Mononuclear cell (primary cell): ENCODE data around the gene STMN3. TPM values are rescaled to one million over a fixed set of nuclear protein-coding genes. Genes with fewer than 3 reads are reported as not detected.

ENCODE experiments used
- H3K27me3 ChIP-seq: 2 replicates; pipeline ENCODE4 v1.6.0; 2011; ENCODE audit warnings: low read length, control low read depth; ENCODE audit not compliant: insufficient read depth
- H3K4me1 ChIP-seq: 2 replicates; pipeline ENCODE4 v1.5.1; 2011; ENCODE audit warnings: mild to moderate bottlenecking, low read length, control low read depth; ENCODE audit not compliant: insufficient read depth
- H3K4me3 ChIP-seq: 2 replicates; pipeline ENCODE4 v1.5.1; 2011; ENCODE audit warnings: mild to moderate bottlenecking, low read length, moderate library complexity
- H3K9me3 ChIP-seq: 2 replicates; pipeline ENCODE4 v1.5.1; 2011; ENCODE audit warnings: low read depth, mild to moderate bottlenecking, control low read depth, low read length
- total RNA-seq: library from RNA; depleted of rRNA; stranded (reverse); fragments of >200 nt; gene quantifications from one replicate; pipeline ENCODE4 v1.2.3, GENCODE V29; 2012

The STMN3 gene
- total RNA-seq = 14.5 TPM

DNA sequence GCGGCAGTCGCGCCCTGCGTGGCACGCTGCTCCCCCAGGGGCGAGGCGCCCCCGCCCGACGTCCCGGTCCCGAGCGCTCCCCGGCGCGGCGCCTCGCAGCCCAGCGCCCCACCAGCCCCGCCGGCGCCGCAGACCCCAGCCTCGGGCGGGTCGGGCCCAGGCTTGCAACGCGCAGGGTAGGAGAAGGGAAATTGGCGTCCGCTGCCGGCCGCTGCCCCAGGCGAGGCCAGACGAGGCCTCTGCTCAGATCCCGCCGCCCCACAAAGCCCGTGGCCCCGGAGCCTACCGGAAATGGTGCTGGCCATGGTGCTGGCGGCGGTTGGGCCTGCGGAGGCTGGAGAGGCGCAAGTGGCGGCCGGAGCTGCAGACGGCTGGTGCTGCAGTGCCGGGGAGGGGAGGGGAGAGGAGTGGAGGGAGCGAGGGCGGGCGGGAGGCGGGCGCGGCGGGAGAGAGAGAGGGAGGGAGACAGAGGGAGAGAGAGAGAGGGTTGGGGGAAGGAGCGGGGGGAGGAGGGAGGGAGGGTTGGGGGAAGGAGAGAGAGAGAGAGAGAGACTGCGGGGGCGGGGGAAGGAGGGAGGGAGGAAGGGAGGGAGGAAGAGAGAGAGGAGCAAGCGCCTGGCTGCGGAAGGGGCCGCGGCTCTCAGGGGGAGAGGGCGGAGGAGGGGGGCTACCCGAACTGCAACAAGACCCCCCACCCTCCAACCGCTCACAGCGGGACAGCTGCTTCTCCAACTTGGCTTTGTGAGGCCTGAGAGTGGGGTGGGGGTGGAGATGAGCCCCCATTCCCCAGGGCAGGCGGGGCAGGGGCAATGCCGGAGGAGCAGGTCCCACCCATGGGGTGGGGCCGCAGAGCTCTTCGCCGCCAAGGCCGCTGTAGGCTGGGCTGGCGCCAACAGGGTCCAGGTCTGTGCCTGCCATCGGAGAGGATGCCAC lies at the start of gene STMN3:
Gene STMN3, minus strand, starts transcription at position 384 of the 933 bp plus-strand sequence. Its CDS starts 79 bp downstream, at position 305.
- peaks cover 30% of the 10 kb centered on the region for H3K4me1 ChIP-seq
- no peaks in the 10 kb centered on the region for H3K9me3 ChIP-seq
- H3K27me3 ChIP-seq = peaks cover 2% of the 10 kb centered on the region
- peak within 1 kb of the TSS; percentile 40 for H3K4me3 ChIP-seq

DNA sequence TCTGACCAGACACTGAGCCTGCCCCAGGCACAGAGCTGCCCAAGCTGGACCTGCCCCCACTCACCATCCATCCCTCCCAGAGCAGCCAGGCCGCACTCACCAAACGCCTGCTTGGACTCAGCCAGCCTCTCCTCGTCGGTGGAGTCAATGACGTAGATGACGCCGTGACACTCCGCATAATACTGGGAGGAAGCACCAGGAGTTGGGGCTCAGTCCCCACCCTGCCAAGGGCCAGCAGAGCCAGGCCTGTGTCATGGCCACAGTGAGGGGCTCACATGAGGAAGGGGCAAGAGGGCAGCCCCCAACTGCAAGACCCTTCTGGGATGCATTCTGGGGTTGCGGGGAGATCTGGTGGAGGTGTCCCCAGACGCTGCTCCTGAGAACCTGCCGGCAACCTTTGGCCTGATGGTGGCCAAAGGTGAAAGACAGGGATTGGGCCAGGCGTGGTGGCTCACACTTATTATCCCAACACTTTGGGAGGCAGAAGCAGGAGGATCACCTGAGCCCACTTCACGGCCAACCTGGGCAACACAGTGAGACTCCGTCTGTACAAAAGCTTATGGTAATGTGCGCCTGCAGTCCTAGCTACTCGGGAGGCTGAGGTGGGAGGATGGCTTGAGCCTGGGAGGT lies 48.9 kb upstream of the STMN3 start:
- H3K27me3 ChIP-seq = no peaks in the 10 kb centered on the region
- no peak overlapping the region for H3K4me3 ChIP-seq
- no peaks in the 10 kb centered on the region for H3K9me3 ChIP-seq
- H3K4me1 ChIP-seq = peaks cover 18% of the 10 kb centered on the region

DNA sequence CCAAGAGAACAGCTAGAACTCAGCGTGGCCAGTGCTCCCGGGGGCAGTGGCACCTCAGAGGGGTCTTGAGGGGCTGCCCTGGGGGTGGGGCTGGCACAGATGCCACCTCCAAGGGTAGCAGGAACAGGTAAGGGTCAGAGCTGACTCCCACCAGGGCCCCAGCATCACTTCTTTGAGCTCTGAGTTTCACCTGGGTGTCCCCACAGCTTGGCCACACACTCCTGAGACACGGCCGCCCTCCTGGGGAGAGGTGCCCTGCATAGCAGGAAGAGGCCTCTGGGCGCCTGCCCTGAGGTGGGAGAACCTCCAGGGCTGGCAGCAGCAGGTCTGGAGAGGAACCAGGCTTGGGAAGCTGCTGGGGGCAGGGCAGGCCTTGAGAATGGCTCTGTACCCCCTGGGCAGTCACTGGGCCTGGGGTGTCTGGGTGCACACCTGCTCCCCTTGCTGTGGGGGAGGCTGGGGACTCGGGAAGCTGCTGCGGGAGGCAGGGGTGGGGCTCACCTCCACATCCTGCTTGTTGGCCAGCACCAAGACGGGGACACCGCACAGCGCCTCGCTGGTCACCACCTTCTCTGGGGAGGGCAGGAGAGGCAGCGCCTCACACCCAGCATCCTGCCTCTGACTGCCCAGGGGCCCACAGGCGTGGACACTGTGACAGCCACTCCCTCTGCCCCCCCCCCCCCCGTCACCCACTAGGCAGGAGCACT lies 48.3 kb upstream of the STMN3 start:
- peaks cover 18% of the 10 kb centered on the region for H3K4me1 ChIP-seq
- H3K9me3 ChIP-seq = no peaks in the 10 kb centered on the region
- no peaks in the 10 kb centered on the region for H3K27me3 ChIP-seq
- no peak overlapping the region for H3K4me3 ChIP-seq

DNA sequence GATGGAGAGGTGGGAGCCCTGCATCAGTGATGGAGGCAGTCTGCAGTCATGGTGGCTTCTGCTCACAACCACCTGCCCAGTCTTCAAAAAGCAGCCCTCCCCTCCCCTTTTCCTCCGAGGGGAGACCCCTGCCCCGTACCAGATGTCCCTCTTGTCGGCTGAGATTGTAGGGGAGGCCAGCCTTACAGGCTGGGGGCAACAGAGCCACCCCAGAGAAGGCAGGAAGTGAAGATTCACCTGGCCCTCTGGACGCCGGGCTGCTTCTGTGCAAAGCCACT lies 47.8 kb upstream of the STMN3 start:
- Histone ChIP-seq H3K27me3 (no peaks in the 10 kb centered on the region), H3K4me1 (peaks cover 17% of the 10 kb centered on the region)

DNA sequence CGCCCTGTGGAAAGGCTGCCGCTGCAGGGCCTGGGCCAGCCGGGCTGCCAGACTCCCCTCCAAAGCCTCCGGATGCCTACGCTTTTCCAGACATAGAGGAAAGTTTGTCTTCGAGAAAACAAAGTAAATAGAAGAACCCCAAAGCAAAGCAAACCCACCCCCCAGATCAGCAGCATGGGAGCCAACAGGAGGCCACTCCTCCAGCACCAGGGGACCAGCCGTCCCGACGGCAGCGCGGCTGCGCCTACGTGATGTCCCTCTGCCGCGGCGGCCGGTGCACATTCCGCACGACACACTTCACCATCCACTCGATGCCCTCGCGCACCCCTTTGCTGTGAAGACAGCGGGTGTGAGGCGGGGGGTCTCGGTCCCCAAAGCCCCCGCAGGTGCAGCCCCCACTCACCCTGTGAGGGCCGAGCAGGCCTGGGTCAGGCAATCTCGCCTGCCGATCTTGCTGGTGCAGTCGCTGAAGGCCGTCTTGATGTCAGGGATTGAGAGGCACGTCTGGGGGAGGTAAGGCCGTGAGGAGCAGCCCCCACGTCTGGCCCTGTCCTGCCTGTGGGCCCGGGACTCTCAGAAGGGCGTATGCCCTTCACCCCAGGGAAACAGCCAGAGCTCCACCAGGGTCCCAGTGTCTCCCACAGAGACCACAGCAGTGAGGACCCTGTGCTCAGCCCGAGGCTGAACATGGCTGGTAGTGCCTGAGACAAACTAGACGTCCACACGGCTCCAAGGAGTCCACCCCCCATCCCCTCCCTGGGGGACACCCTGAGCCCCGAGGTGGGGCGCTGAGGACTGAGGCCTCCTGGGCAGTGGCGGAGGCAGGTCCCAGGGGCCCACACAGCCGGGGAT lies 47.2 kb upstream of the STMN3 start:
- Histone ChIP-seq H3K4me1 (peaks cover 18% of the 10 kb centered on the region), H3K4me3 (no peak overlapping the region), H3K27me3 (no peaks in the 10 kb centered on the region), H3K9me3 (no peaks in the 10 kb centered on the region)

More for the DNA sequence above, 47.8 kb upstream of the STMN3 start:
- Histone ChIP-seq H3K4me3 (no peak overlapping the region), H3K9me3 (no peaks in the 10 kb centered on the region)

DNA sequence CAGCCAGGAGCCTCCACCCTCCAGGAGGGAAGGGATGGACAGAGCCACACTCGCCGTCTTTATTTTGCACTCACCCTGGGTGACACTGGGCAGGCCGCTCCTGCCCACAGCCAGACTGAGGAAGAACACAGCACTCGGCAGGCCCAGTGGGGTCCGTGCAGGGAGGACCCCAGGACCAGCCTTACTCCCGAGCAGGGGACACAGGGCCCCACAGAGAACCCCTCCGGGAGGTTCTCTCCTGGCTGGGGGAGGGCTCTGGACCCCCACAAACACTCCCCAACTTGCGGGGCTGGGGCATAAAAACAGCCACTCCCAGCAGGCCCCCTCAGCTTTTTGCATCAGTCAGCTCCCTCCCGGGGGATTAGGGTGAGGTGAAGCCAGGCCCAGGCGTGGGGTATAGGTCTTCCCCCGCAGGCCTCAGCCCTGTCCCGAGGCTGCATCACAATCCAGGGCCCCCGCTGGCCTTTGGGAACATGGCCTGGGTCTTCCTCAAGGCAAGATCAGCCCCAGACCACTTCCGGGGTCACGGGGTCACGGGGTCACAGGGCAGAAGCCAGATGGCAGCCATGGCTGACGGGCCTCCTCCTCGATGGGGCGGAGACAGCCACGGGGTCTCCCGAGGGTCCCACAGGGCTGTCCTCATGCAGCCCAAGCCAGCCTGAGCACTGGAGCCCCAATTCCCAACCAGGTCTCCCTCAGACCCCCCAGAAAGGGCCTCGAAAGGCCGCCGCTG lies 46.4 kb upstream of the STMN3 start:
- Histone ChIP-seq H3K27me3 (no peaks in the 10 kb centered on the region), H3K4me1 (peaks cover 18% of the 10 kb centered on the region), H3K9me3 (no peaks in the 10 kb centered on the region), H3K4me3 (no peak overlapping the region)

DNA sequence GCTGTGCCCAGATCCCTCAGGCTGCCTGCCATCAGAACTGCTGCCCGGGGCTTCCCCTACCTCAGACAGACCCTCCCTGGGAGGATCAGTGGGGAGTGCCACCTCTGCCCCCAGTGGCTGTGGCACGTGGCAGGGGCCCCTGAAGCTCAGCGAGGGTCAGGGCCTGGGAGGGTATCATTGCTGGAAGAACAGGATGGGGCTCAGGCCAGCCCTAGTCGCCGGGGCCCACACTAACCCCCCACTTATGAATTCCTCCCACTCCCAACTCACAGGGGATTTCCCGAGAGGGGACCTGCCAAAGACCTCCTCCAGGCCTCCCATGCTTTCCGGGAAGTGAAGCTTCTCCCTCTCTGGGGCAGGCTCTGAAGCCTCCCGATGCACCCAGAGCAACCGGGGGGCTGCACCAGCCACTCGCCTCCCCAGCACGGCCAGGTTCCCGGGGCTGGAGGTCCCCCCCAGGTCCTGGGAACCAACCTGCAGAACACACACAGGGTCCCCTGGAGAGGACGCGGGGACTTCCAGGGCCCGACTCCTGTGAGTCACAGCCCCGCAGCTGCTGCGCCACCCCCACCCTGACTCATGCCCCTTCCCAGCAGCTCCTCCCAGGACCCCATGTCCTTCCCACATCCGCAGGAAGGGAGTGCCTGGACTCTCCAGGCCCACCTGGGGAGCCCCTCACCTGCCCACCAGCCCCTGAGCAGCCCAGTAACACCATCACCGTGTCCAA lies 45.7 kb upstream of the STMN3 start:
- Histone ChIP-seq H3K4me1 (peaks cover 18% of the 10 kb centered on the region), H3K4me3 (no peak overlapping the region), H3K27me3 (no peaks in the 10 kb centered on the region), H3K9me3 (no peaks in the 10 kb centered on the region)

DNA sequence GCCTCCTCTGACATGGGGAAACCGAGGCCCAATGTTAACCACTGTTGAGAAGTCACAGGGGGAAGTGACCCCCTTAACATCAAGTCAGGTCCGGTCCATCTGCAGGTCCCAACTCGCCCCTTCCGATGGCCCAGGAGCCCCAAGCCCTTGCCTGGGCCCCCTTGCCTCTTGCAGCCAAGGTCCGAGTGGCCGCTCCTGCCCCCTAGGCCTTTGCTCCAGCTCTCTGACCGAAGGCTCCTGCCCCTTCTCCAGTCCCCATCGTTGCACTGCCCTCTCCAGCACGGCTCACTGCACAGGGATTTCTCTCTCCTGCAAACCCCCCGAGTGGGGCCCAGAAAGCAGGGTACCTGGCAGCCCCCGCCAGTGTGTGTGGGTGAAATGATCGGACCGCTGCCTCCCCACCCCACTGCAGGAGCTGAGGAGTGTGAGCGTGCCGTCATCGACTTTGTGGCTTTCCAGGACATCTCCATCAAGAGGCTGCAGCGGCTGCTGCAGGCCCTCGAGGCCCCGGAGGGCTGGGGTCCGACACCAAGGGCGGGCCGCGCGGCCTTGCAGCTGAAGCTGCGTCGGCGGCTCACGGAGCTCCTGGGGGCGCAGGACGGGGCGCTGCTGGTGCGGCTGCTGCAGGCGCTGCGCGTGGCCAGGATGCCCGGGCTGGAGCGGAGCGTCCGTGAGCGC lies 44.8 kb upstream of the STMN3 start:
- H3K9me3 ChIP-seq = no peaks in the 10 kb centered on the region
- no peaks in the 10 kb centered on the region for H3K27me3 ChIP-seq
- no peak overlapping the region for H3K4me3 ChIP-seq
- H3K4me1 ChIP-seq = peaks cover 18% of the 10 kb centered on the region

DNA sequence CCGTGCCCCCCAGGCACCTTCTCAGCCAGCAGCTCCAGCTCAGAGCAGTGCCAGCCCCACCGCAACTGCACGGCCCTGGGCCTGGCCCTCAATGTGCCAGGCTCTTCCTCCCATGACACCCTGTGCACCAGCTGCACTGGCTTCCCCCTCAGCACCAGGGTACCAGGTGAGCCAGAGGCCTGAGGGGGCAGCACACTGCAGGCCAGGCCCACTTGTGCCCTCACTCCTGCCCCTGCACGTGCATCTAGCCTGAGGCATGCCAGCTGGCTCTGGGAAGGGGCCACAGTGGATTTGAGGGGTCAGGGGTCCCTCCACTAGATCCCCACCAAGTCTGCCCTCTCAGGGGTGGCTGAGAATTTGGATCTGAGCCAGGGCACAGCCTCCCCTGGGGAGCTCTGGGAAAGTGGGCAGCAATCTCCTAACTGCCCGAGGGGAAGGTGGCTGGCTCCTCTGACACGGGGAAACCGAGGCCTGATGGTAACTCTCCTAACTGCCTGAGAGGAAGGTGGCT lies 44.2 kb upstream of the STMN3 start:
- H3K27me3 ChIP-seq = no peaks in the 10 kb centered on the region
- no peaks in the 10 kb centered on the region for H3K9me3 ChIP-seq
- H3K4me3 ChIP-seq = no peak overlapping the region
- peaks cover 18% of the 10 kb centered on the region for H3K4me1 ChIP-seq

DNA sequence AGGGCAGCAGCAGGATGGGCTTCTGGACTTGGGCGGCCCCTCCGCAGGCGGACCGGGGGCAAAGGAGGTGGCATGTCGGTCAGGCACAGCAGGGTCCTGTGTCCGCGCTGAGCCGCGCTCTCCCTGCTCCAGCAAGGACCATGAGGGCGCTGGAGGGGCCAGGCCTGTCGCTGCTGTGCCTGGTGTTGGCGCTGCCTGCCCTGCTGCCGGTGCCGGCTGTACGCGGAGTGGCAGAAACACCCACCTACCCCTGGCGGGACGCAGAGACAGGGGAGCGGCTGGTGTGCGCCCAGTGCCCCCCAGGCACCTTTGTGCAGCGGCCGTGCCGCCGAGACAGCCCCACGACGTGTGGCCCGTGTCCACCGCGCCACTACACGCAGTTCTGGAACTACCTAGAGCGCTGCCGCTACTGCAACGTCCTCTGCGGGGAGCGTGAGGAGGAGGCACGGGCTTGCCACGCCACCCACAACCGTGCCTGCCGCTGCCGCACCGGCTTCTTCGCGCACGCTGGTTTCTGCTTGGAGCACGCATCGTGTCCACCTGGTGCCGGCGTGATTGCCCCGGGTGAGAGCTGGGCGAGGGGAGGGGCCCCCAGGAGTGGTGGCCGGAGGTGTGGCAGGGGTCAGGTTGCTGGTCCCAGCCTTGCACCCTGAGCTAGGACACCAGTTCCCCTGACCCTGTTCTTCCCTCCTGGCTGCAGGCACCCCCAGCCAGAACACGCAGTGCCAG lies 43.6 kb upstream of the STMN3 start, which contains the start of gene TNFRSF6B:
Gene TNFRSF6B, plus strand, starts transcription at position 25 of the 729 bp plus-strand sequence. Its CDS starts 116 bp downstream, at position 141.
- Histone ChIP-seq H3K4me3 (no peak within 1 kb of the TSS), H3K4me1 (peaks cover 18% of the 10 kb centered on the region), H3K27me3 (no peaks in the 10 kb centered on the region)

DNA sequence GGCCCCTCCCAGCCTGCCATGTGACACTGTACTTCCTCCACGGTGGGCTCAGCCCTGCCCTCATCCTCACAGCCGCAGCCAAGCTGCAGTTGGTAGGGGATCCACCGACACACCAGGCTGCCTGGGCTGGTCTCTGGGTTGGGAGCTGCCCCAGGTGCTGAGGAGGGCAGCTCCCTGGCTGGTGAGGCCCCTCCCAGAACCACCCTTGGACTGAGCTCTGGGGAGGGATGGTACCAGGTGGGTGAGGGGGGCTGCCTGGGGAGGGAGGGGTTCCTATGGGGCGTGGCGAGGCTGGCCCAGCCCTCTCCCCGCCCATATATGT lies 43.0 kb upstream of the STMN3 start:
- Histone ChIP-seq H3K9me3 (no peaks in the 10 kb centered on the region), H3K4me3 (no peak overlapping the region), H3K27me3 (no peaks in the 10 kb centered on the region), H3K4me1 (peaks cover 18% of the 10 kb centered on the region)

More for the DNA sequence above, 43.6 kb upstream of the STMN3 start, which contains the start of gene TNFRSF6B:
- H3K9me3 ChIP-seq = no peaks in the 10 kb centered on the region

DNA sequence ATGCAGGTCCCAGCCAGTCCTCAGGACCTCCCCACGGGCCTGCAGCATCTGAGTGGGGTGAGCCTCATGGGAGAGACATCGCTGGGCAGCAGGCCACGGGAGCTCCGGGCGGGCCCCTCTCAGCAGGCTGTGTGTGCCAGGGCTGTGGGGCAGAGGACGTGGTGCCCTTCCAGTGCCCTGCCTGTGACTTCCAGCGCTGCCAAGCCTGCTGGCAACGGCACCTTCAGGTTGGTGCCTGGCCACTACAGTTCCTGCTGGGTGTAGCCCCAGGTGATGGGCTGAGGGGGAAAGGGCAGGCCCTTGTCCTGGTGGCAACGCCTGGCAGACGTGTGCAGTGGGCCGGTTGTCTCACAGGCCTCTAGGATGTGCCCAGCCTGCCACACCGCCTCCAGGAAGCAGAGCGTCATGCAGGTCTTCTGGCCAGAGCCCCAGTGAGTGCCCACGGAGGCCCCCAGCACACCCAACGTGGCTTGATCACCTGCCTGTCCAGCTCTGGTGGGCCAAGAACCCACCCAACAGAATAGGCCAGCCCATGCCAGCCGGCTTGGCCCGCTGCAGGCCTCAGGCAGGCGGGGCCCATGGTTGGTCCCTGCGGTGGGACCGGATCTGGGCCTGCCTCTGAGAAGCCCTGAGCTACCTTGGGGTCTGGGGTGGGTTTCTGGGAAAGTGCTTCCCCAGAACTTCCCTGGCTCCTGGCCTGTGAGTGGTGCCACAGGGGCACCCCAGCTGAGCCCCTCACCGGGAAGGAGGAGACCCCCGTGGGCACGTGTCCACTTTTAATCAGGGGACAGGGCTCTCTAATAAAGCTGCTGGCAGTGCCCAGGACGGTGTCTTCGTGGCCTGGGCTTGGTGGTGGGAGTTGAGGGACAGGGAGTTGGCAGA lies 42.4 kb upstream of the STMN3 start:
- Histone ChIP-seq H3K4me3 (no peak overlapping the region), H3K27me3 (no peaks in the 10 kb centered on the region), H3K4me1 (peaks cover 18% of the 10 kb centered on the region), H3K9me3 (no peaks in the 10 kb centered on the region)
